SK-N-SH treated with all-trans-retinoic acid at 6 μM for 48 hours (cell line): ENCODE data around the gene OSCP1.
"Not testable (repeated sequence)": the region's sequence is repeated elsewhere in the genome, so short reads cannot be mapped to it uniquely, and the experiment has no call there.

Source experiments
- ATAC-seq: fragments of 200-7000 bp; cut with Tn5 transposase; 3 replicates; pipeline ENCODE4 v1.9.1; 2020; ENCODE audit warnings: mild to moderate bottlenecking, moderate library complexity
- ARNTL ChIP-seq: fragments of 450-650 bp; formaldehyde crosslinking; IDR thresholded peaks from 2 replicates; pipeline ENCODE4 v1.5.0; 2020; ENCODE audit warnings: low read depth, mild to moderate bottlenecking, moderate library complexity, borderline replicate concordance
- BACH2 ChIP-seq: fragments of 250-450 bp; sonication (Bioruptor Pico); IDR thresholded peaks from 2 replicates; pipeline ENCODE4 v1.9.0; 2021; ENCODE audit warnings: mild to moderate bottlenecking, borderline replicate concordance
- CREB5 ChIP-seq: fragments of 250-450 bp; sonication (Bioruptor Pico); IDR thresholded peaks from 2 replicates; pipeline ENCODE4 v1.5.1; 2020; ENCODE audit warnings: low read depth, mild to moderate bottlenecking, moderate library complexity
- CSDC2 ChIP-seq: fragments of 250-450 bp; sonication (Bioruptor Pico); IDR thresholded peaks from 2 replicates; pipeline ENCODE4 v1.5.0; 2020; ENCODE audit warnings: mild to moderate bottlenecking, moderate library complexity
- CSRNP3 ChIP-seq: fragments of 250-450 bp; sonication (Bioruptor Pico); IDR thresholded peaks from 2 replicates; pipeline ENCODE4 v1.5.1; 2021; ENCODE audit warnings: mild to moderate bottlenecking, moderate library complexity
- ESRRG ChIP-seq: fragments of 250-450 bp; sonication (Bioruptor Pico); IDR thresholded peaks from 2 replicates; pipeline ENCODE4 v1.6.1; 2021; ENCODE audit warnings: mild to moderate bottlenecking
- GLIS3 ChIP-seq: fragments of 250-450 bp; sonication (Bioruptor Pico); IDR thresholded peaks from 2 replicates; pipeline ENCODE4 v1.5.0; 2020; ENCODE audit warnings: mild to moderate bottlenecking, moderate library complexity
- ISL1 ChIP-seq: fragments of 250-450 bp; sonication (Bioruptor Pico); IDR thresholded peaks from 2 replicates; pipeline ENCODE4 v2.1.2; 2022; ENCODE audit warnings: mild to moderate bottlenecking, moderate library complexity
- OSR1 ChIP-seq: fragments of 250-450 bp; sonication (Bioruptor Pico); IDR thresholded peaks from 2 replicates; pipeline ENCODE4 v1.8.0; 2022; ENCODE audit warnings: moderate library complexity, mild to moderate bottlenecking, inconsistent platforms
- PPARA ChIP-seq: fragments of 250-450 bp; sonication (Bioruptor Pico); IDR thresholded peaks from 2 replicates; pipeline ENCODE4 v1.5.0; 2020; ENCODE audit warnings: mild to moderate bottlenecking, borderline replicate concordance
- SNAI2 ChIP-seq: fragments of 250-450 bp; sonication (Bioruptor Pico); IDR thresholded peaks from 2 replicates; pipeline ENCODE4 v1.5.0; 2020; ENCODE audit warnings: mild to moderate bottlenecking, moderate library complexity
- TCF4 ChIP-seq: fragments of 250-450 bp; sonication (Bioruptor Pico); IDR thresholded peaks from 2 replicates; pipeline ENCODE4 v1.8.0; 2021; ENCODE audit warnings: mild to moderate bottlenecking, moderate library complexity, borderline replicate concordance
- TOX ChIP-seq: fragments of 250-450 bp; sonication (Bioruptor Pico); IDR thresholded peaks from 2 replicates; pipeline ENCODE4 v1.8.0; 2021; ENCODE audit warnings: mild to moderate bottlenecking, moderate library complexity, borderline replicate concordance
- TSHZ2 ChIP-seq: fragments of 250-450 bp; sonication (Bioruptor Pico); IDR thresholded peaks from 2 replicates; pipeline ENCODE4 v1.5.0; 2020; ENCODE audit warnings: mild to moderate bottlenecking, moderate library complexity
- ZC3H10 ChIP-seq: fragments of 250-450 bp; sonication (Bioruptor Pico); IDR thresholded peaks from 2 replicates; pipeline ENCODE4 v1.5.1; 2021; ENCODE audit warnings: mild to moderate bottlenecking, moderate library complexity
- ZFP3 ChIP-seq: fragments of 250-450 bp; sonication (Bioruptor Pico); IDR thresholded peaks from 2 replicates; pipeline ENCODE4 v1.5.0; 2020; ENCODE audit warnings: mild to moderate bottlenecking, moderate library complexity
- ZFP30 ChIP-seq: fragments of 450-650 bp; formaldehyde crosslinking; IDR thresholded peaks from 2 replicates; pipeline ENCODE4 v1.5.0; 2022; ENCODE audit warnings: mild to moderate bottlenecking, moderate library complexity
- ZNF565 ChIP-seq: fragments of 450-650 bp; formaldehyde crosslinking; conservative IDR thresholded peaks from 2 replicates; pipeline ENCODE4 v1.5.0; 2020; ENCODE audit warnings: low read depth, mild to moderate bottlenecking, moderate library complexity
- ZNF70 ChIP-seq: fragments of 450-650 bp; formaldehyde crosslinking; IDR thresholded peaks from 2 replicates; pipeline ENCODE4 v1.5.0; 2020; ENCODE audit warnings: mild to moderate bottlenecking, moderate library complexity
- TF ChIP-seq, protein P1 (sequence below): fragments of 250-450 bp; sonication (Bioruptor Pico); IDR thresholded peaks from 2 replicates; pipeline ENCODE4 v1.8.0; 2020; ENCODE audit warnings: mild to moderate bottlenecking, moderate library complexity, borderline replicate concordance
- TF ChIP-seq, protein P2 (sequence below): fragments of 250-450 bp; sonication (Bioruptor Pico); IDR thresholded peaks from 2 replicates; pipeline ENCODE4 v1.8.0; 2021; ENCODE audit warnings: low read depth, mild to moderate bottlenecking, moderate library complexity, borderline replicate concordance

OSCP1 gene

DNA sequence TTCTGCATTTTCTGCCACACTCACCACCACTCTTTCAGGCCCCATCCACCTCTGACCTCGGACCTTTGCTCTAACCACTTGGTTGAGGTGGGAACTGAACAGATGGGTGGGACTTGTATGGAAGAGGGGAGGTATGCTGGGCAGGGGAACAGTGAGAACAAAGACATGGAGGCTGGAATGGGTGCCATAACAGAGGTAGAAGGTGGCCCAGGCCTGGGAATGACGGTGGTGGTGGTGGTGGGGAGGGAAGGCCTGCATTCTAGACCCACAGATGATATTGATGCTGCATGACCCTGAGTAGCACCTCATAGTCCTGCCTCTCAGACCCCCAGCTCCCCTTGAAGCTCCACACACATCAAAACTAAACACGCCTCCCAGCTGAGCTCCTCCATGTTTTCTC lies 37.7 kb upstream of the OSCP1 start:
- TF ChIP-seq ZNF565 (CRISPR knock-in tag), result no peak
- TF ChIP-seq TOX (CRISPR knock-in tag), result no peak
- TF ChIP-seq CREB5 (CRISPR knock-in tag), result no peak
- no peak for TF ChIP-seq PPARA (CRISPR knock-in tag)
- no peak for TF ChIP-seq CSDC2 (CRISPR knock-in tag)
- no peak for TF ChIP-seq CSRNP3 (CRISPR knock-in tag)
- no peak for TF ChIP-seq ARNTL (CRISPR knock-in tag)
- no peak for TF ChIP-seq OSR1 (CRISPR knock-in tag)
- TF ChIP-seq TSHZ2, result no peak
- no peak for TF ChIP-seq SNAI2 (CRISPR knock-in tag)
- TF ChIP-seq ZC3H10 (CRISPR knock-in tag), result no peak
- TF ChIP-seq ZFP30 (CRISPR knock-in tag), result no peak
- TF ChIP-seq ESRRG, result no peak
- TF ChIP-seq, protein P1, sequence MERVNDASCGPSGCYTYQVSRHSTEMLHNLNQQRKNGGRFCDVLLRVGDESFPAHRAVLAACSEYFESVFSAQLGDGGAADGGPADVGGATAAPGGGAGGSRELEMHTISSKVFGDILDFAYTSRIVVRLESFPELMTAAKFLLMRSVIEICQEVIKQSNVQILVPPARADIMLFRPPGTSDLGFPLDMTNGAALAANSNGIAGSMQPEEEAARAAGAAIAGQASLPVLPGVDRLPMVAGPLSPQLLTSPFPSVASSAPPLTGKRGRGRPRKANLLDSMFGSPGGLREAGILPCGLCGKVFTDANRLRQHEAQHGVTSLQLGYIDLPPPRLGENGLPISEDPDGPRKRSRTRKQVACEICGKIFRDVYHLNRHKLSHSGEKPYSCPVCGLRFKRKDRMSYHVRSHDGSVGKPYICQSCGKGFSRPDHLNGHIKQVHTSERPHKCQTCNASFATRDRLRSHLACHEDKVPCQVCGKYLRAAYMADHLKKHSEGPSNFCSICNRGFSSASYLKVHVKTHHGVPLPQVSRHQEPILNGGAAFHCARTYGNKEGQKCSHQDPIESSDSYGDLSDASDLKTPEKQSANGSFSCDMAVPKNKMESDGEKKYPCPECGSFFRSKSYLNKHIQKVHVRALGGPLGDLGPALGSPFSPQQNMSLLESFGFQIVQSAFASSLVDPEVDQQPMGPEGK (CRISPR knock-in tag), result no peak
- no peak for TF ChIP-seq ZNF70 (CRISPR knock-in tag)
- no peak for TF ChIP-seq ISL1
- no peak for ATAC-seq

GRCh38 chr1:36487336-36487725 lies 37.1 kb upstream of the OSCP1 start:
- ATAC-seq, result not testable (repeated sequence)

DNA sequence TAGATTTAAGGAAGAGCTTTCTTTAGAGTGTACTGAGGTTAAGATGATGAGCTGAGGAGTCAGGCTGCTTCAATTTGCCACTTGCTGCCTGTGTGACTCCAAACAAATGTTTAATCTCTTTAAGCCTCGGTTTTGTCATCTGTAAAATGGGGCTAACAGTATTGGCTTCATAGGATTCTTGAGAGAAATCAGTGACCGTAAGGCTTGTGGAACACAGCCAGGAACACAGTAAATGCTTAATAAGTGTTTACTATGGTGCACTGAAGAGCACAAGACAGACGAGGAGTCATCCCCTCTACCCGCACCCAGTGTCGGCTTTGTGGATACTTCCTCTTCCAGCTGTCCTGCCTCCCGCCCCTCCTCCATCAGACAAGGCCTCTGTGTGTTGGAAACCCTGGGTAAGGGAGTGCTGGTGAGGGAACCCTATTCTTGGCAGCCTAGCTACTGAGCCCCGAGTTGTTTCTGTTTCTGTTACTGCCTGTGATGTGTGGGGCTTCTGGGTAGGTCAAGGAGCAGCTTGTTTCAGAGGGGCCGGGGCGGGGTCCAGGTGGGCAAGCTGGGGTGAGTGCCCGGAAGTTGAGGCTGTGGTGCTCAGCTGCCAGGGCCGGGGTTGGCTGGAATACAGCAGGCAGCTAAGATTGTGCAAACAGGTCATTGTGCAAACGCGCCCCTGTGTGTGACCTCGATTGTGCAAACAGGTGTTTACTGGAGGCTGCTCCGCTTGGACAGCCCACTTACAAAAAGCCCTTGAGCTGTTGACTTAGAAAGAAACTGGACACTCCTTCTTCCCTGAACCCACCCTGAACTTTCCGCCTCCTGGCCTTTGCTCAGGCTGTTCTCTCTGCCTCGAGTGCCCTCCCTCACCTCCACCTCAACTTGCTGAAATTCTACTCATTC lies 36.4 kb upstream of the OSCP1 start:
- ATAC-seq, result no peak
- TF ChIP-seq GLIS3 (CRISPR knock-in tag) (no peak), ZNF70 (CRISPR knock-in tag) (no peak)

GRCh38 chr1:36486093-36486438 lies 35.8 kb upstream of the OSCP1 start:
- ATAC-seq, result no peak
- TF ChIP-seq ZFP3 (CRISPR knock-in tag), result no peak
- TF ChIP-seq CREB5 (CRISPR knock-in tag), result no peak
- TF ChIP-seq, protein P2, sequence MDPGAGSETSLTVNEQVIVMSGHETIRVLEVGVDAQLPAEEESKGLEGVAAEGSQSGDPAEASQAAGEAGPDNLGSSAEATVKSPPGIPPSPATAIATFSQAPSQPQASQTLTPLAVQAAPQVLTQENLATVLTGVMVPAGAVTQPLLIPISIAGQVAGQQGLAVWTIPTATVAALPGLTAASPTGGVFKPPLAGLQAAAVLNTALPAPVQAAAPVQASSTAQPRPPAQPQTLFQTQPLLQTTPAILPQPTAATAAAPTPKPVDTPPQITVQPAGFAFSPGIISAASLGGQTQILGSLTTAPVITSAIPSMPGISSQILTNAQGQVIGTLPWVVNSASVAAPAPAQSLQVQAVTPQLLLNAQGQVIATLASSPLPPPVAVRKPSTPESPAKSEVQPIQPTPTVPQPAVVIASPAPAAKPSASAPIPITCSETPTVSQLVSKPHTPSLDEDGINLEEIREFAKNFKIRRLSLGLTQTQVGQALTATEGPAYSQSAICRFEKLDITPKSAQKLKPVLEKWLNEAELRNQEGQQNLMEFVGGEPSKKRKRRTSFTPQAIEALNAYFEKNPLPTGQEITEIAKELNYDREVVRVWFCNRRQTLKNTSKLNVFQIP (CRISPR knock-in tag), result no peak
- no peak for TF ChIP-seq TCF4 (CRISPR knock-in tag)
- TF ChIP-seq ZNF565 (CRISPR knock-in tag), result no peak
- no peak for TF ChIP-seq BACH2
- TF ChIP-seq ZFP30 (CRISPR knock-in tag), result no peak
- TF ChIP-seq ZNF70 (CRISPR knock-in tag), result no peak
- TF ChIP-seq TSHZ2, result no peak
- no peak for TF ChIP-seq SNAI2 (CRISPR knock-in tag)
- TF ChIP-seq OSR1 (CRISPR knock-in tag), result no peak
- no peak for TF ChIP-seq ZC3H10 (CRISPR knock-in tag)
- no peak for TF ChIP-seq ISL1
